GM18867 (cell line): ENCODE results near the gene CDCA5.
"Not testable (repeated sequence)": the region's sequence is repeated elsewhere in the genome, so short reads cannot be mapped to it uniquely, and the experiment has no call there.

ENCODE experiments used
- ATAC-seq: cut with Tn5 transposase; IDR thresholded peaks from one replicate; pipeline ENCODE4 v1.9.1; 2021; ENCODE audit warnings: mild to moderate bottlenecking, moderate library complexity; ENCODE audit not compliant: unreplicated experiment

CDCA5 gene

DNA sequence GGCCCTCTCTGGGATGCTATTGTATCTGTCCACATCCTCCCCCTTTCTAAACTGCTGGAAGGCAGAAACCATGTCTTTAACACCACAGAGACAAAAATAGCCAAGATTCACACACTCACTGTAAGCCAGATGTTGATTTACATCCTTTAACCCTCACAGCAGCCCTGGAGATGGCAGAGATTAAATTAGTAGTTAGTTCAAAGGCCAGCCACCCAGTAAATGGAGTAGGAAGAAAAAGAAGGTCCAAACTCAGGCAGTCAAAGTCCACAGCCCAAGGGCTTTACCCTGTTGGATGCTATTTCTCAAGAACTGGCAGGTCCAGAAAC is 35.8 kb upstream of the CDCA5 start:
- ATAC-seq = no peak

DNA sequence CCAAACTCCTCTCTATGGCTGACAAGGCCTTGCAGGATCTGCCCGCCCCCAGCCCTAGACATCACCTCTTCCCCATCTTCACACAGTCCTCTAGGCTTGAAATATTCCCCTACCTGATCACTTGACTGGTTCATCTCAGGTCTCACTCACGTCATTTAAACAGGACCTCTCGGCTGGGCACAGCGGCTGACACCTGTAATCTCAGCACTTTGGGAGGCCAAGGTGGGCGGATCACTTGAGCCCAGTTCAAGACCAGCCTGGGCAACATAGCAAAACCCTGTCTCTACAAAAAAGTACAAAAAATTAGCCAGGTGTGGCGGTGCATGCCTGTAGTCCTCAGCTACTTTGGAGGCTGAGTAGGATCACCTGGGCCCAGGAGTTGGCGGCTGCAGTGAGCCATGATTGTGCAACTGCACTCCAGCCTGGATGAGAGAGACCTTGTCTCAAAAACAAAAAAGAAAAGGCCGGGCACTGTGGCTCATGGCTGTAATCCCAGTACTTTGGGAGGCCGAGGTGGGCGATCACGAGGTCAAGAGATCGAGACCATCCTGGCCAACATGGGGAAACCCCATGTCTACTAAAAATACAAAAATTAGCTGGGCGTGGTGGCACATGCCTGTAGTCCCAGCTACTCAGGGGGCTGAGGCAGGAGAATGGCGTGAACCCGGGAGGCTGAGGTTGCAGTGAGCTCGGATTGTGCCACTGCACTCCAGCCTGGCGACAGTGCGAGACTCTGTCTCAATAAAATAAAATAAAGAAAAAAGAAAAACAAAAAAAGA is 35.2 kb upstream of the CDCA5 start:
- ATAC-seq = not testable (repeated sequence)

DNA sequence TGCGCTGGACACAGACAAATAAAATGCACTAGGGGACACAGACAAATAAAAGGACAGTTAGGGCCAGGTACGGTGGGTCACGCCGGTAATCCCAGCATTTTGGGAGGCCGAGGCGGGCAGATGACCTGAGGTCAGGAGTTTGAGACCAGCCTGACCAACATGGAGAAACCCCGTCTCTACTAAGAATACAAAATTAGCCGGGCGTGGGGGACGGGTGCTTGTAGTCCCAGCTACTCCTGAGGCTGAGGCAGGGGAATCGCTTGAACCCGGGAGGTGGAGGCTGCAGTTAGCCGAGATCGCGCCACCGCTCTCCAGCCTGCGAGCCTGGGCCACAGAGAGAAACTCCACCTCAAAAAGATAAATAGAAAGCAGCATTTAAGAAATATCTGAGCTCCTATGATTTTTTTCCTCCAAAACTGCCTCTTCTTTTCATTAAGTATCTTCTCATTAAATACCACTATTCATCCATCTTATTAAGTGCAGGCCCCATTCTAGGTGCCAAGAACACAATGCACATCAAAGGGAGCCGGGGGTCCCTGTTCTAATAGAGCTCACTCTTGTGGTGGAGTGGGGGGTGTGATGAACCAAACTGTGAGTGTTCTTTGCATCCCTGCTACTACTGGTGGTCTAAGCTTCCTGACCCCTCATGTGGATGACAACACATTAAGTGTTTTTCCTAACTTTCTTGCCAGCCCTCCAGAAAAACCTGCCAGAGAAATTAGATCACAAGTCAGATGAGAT is 34.4 kb upstream of the CDCA5 start:
- ATAC-seq = no peak

DNA sequence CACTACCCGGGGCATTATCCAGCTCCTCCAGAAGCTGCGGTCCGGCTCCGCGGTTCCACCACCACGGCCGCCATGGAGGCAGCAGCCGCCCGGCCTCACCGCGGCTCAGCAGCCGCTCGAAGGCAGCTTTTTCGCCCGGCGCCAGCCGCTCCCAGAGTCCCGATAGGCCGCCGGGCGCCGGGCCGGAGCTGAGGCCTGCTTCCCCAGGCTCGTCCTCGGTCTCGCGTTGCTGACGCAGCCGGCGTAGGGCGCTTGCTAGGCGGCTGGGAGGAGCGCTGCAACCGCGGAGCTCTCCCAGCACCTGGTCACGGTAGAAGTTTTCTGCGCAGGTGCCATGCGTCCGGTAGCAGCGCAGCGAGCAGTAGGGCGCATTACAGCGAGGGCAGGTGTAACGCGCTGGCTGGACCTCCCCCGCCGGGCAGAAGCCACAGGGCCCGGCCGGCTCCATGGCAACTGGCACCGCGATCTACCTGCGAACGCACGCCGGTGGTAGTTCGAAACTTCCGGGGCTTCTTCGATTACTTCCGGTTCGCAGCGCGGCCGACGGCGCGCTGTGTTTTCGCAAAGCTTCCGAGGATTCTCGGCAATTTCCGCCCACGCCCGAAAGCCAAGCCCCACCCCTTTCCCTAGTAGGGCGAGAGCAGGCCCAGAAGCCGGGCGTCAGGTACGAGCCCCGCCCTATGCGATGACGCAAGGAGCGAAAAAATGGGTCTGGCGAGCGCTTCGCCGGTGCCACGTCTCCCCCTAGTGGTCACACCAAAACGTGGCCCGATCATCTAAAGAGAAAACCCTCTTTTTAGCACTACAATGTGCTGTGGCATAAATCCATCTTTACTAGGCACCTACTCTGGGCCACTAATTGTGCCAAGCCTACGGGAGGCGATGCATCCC is 33.6 kb upstream of the CDCA5 start, which contains the start of gene ZNHIT2:
TSS of gene ZNHIT2 (minus strand) at position 496 of the 891 bp plus-strand sequence. CDS start at position 448, 48 bp downstream.
- peak; percentile 62 for ATAC-seq

DNA sequence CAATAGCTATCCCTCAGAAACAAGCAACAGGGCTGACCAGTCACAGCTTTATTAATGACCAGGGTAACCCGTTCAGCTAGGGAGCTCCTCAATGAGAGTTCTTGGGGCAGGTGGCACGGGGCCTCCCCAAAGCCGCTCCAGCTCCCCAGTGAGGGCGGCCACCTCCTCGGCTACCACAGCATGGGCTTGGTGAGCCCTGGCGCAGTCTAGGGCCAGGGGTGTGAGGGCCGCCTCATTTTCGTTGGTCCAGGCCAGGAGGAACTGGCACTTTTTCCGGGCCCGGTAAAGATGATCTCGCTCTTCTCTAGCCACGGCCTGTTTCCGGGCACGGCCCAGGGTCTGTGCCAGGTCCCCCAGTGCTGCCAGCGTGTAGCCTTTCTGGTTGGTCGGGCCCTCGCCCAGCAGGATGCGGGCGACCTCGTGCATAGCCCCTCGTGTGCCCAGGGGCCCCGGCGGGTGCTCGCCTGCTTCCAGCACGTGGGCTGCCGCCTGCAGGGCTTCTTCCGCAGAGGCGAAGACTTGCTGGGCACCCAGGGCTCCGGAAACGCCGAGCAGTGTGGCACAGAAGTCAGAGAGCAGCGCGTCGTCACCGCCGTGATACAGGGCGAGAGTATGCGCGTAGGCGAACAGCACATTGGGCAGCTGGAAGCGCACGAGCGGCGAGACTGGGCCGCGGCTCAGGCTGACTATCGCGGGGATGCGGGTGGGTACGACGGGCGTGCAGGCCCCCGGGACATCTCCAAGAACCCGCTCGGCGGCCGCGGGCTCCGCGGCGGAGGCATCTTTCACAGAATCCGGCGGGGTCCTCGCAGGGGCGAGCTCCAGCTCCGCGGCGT is 32.7 kb upstream of the CDCA5 start:
- peak; percentile 6 for ATAC-seq

DNA sequence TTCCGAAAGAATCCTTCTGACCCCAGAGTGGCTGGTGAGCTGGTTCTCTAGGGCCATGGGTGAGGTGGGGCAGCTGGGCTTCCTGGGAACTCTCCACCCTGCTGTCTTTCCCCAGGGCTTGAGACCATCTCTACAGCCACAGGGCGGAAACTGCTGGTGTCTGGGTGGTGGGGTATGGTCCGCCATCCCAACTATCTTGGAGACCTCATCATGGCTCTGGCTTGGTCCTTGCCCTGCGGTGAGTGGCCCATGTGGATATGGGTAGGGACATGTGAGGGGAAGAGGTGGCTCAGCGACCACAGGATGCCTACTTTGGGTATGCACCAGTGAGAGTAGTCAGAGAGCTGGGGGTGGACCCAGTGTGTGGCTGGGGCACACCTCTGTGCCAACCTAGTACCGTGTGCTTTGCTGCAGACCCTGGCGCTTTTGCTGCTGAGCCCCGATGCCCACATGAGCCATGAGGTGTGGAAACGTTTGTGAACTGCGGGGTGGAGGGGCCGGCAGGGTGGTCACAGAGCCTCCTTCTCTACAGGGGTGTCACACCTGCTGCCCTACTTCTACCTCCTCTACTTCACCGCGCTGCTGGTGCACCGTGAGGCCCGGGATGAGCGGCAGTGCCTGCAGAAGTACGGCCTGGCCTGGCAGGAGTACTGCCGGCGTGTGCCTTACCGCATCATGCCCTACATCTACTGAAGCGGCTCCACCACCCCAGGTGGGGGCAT is 31.7 kb upstream of the CDCA5 start:
- no peak for ATAC-seq

DNA sequence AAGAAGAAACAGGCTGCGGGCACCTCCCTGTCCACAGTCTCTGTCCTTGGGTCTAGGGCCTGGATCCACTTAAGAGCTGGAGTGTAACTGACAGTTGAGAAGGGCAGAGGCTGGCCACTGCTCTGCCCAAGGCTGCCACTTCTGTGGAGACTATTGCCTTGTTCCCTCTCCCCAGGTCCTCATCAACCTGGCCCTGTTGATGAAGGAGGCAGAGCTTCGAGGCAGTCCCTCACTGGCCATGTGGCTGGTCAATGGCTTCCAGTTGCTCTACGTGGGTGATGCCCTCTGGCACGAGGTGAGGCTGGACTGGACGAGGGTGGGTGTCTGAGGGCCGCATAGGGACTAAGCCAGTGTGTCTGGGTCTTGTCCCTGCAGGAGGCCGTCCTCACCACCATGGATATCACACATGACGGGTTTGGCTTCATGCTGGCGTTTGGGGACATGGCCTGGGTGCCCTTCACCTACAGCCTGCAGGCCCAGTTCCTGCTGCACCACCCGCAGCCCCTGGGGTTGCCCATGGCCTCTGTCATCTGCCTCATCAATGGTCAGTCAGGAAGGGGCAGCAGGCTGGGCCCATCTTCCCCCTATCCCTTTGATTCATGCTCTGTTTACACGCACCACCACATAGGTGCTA is 30.8 kb upstream of the CDCA5 start:
- no peak for ATAC-seq

DNA sequence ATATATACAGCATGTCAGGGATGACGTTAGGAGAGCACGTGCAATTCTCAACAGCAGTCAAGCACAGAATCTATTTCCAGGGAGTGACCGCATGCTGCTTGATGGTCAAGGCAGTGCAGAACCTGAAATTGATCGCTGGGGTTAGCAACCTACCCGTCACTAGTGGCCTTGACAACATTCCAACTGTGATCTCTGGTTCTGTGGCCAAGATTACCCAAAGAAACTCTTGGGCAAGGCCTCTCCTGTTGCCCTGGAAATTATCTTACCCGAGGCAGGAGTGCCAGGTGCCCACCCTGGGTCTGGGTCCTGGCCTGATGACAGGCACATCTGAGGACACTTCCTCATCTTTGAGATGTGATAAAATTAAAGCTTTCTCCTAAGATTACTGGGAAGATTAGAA is 30.0 kb upstream of the CDCA5 start:
- no peak for ATAC-seq

DNA sequence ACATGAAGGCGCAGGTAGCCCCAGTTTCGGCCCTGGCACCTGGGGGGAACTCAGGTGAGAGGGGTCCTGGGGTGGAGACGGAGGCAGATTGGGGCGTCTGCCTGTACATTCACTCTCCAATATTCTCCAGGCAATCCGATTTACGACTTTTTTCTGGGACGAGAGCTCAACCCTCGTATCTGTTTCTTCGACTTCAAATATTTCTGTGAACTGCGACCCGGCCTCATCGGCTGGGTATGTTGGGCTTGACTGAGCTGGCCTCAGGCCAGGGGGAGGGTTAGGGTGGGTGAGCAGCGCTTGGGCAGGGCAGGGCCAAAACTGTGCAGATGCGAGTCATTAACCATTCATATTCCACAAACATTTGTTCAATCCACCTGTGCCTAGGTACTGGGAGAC is 29.5 kb upstream of the CDCA5 start:
- ATAC-seq = no peak

DNA sequence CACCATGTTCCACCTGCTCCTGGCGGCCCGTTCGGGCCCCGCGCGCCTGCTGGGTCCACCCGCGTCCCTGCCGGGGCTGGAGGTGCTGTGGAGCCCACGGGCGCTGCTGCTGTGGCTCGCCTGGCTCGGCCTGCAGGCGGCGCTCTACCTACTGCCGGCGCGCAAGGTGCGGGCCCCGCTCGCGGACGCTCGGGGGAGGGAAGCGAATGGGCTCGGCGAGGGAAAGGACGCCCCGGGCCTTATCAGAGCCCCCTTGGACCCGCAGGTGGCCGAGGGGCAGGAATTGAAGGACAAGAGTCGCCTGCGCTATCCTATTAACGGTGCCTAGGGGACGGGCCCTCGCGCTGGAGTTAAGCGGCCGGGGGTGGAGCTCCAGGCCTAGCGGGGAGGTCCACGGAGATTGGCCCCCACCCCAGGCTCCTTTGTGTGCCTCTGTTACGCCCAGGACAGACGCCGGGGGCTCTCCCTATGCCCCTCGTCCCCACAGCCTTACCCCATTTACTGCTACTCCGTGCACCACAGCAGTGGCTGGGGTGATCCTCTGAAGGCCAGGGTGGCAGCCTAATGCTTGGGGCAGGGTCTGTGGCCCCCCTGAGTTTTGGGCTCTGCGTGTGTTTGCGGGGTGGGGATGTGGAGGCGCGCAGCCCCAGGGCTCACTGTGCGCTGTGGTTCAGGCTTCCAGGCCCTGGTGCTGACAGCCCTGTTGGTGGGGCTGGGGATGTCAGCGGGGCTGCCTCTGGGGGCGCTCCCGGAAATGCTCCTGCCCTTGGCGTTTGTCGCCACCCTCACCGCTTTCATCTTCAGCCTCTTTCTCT is 28.9 kb upstream of the CDCA5 start:
- peak; percentile 22 for ATAC-seq

DNA sequence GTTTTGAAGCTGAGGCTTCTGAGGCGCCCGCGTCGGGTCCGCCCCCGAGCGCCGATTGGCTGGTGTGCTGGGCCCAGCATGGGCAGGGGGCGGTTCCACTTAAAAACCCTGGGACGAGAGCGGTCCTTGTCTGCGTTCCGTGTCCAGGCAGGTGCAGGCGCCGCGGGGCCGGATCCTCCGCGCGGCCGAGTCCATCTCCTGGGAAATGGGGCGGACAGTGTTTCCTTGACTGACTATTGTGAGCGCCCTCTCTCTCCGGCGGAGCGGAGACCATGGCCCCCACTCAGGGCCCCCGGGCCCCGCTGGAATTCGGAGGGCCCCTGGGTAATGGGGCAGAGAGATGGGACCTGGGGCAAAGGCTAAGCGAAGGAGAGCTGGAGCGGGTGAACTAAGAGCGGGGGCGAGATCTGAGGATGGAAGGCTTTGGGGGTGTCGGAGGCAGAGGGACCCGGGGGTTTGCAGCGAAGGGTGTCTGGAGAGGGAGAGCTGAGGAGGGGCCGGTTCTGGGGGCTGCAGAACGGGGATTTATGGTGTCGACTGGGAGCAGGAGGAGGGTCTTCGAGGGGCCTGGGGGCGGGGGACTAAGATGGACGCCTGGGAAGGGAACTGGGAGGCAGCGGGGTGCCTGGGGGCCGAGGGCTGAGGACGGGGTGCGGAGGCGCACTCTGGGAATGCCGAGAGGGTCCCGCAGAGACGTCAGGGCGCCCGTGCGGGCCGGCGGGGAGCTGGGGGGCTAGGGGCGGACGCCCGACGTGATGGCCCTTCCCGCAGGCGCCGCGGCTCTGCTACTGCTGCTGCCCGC is 28.1 kb upstream of the CDCA5 start, which contains the start of gene TM7SF2:
TSS of gene TM7SF2 (plus strand) at position 129 of the 802 bp plus-strand sequence. CDS start at position 273, 144 bp downstream.
- peak; percentile 59 for ATAC-seq

DNA sequence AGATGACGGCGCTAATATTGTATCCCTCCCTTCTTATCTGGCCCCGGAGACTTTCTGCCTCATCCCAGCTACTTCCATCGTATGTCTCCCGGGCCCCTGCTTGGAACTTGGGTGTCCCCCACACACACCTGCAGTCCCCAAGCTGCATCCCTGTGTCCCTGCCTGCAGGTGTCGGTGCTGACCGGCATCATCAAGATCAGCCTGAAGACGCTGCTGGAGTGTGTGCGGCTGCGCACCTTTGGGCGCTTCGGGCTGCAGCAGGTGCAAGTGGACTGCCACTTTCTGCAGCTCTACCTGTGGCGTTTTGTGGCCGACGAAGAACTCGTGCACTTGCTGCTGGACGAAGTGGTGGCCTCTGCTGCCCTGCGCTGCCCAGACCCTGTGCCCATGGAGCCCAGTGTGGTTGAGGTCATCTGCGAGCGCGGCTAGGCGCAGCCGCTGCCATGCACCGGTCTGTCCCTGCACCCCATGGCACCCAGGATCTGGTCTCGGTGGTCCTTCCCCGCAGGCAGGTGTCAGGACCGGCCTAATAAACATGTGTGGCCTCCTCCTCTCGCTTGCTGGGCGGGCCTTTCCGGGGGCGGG is 27.4 kb upstream of the CDCA5 start:
- ATAC-seq = no peak

DNA sequence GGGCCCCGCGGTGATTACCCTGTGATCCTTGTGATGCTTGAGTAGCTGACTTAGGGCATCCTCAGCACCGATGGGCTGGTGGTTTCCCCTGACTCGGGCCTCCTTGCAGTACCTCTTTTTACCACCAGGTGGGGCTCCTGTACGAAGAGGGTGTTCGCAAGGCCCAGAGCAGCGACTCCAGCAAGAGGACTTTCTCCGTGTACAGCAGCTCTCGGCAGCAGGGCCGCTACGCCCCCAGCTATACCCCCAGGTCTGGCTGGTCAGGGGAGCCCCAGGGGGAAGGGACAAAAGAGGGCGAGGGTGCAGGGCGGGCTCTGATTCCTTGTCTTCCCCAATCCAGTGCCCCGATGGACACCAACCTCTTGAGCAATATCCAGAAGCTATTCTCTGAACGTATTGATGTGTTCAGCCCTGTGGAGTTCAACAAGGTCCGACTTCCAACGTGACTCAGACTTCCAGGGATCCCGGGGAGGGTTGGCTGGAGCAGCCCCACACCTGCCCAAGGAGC is 26.6 kb upstream of the CDCA5 start:
- ATAC-seq = no peak

DNA sequence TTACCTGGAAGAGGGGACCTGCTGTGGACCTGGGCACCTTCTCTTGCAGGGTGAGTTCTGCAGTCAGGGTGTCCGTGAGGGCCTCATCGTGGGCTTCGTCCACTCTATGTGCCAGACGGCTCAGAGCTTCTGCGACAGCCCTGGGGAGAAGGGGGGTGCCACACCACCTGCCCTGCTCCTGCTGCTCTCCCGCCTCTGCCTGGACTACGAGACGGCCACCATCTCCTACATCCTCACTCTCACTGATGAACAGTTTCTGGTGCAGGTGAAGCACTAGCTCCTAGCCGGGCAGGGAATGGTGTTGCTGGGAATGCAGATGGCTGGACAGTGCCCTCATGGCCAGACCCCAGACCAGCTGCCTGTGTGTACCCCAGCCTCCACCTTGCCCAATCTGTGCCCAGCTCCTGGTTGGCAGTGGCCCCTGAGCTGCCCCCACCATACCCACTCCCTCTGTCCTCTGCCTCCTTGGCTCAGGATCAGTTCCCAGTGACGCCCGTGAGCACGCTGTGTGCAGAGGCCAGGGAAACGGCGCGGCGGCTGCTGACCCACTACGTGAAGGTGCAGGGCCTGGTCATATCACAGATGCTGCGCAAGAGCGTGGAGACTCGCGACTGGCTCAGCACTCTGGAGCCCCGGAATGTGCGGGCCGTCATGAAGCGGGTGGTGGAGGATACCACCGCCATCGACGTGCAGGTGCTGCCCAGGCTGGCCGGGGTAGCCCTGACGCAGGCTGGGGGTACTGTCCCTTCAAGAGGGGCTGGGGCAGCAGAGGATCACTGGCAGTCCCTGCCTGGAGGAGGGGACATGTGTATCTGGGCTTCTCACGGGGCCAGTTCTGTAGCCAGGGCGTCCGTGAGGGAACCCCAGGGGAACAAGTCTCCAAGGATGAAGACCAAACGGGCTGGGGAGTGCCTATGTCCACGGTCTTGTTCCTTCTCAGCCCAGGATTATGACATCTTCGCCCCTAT is 25.7 kb upstream of the CDCA5 start:
- ATAC-seq = no peak

DNA sequence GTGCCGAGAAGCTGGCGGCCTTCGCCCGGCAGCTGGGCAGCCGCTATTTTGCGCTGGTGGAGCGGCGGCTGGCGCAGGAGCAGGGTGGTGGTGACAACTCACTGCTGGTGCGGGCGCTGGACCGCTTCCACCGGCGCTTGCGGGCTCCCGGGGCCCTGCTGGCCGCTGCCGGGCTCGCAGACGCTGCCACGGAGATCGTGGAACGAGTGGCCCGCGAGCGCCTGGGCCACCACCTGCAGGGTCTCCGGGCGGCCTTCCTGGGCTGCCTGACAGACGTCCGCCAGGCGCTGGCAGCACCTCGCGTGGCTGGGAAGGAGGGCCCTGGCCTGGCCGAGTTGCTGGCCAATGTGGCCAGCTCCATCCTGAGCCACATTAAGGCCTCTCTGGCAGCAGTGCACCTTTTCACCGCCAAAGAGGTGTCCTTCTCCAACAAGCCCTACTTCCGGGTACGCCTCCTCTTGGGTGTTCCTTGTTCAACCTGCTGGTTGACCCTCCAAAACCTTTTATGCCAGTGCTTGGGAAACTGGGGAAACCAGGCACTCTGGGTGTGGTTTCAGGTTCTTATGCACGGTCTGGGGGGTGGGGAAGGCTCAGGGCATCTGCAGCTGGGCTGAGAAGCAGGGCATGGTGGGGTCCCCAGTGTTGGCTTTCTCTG is 24.8 kb upstream of the CDCA5 start:
- no peak for ATAC-seq
